Measurements from ENCODE around the gene UCHL1.

DNA sequence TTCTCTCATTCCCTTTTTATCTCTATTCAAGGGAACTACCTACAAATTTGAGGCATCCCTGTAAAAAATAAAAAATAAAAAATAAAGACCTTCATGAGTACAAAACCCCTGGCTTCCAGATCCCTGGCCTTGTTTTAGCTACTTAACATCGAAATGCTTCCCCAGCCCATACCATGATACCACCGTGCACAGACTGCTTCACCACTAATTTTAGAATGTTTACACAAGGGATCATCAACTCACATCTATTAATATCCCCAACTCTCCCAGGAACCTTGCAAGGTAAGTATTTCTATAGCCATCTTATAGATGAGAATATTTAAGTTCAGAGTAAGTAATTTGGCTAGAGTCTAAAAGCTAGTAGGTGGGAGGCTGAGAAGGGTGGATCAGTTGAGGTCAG lies 51.7 kb downstream of the UCHL1 start:
- TF ChIP-seq, protein P1, sequence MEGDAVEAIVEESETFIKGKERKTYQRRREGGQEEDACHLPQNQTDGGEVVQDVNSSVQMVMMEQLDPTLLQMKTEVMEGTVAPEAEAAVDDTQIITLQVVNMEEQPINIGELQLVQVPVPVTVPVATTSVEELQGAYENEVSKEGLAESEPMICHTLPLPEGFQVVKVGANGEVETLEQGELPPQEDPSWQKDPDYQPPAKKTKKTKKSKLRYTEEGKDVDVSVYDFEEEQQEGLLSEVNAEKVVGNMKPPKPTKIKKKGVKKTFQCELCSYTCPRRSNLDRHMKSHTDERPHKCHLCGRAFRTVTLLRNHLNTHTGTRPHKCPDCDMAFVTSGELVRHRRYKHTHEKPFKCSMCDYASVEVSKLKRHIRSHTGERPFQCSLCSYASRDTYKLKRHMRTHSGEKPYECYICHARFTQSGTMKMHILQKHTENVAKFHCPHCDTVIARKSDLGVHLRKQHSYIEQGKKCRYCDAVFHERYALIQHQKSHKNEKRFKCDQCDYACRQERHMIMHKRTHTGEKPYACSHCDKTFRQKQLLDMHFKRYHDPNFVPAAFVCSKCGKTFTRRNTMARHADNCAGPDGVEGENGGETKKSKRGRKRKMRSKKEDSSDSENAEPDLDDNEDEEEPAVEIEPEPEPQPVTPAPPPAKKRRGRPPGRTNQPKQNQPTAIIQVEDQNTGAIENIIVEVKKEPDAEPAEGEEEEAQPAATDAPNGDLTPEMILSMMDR (IDR thresholded peaks at IDR 0.05 in 4 of 5, conservative IDR thresholded peaks at IDR 0.05 in 1 of 5): no peak
- TF ChIP-seq POLR2A (IDR thresholded peaks at IDR 0.05): no peak

All from gastrocnemius medialis (tissue), 4 donors.